Suprapubic skin (tissue), 4 donors: ENCODE results near the gene NDRG4. TPM values are rescaled to one million over a fixed set of nuclear protein-coding genes. Genes with fewer than 3 reads are reported as not detected.
A peak's percentile ranks its signal among the peaks of the same experiment; 100 is the strongest.

Experiments used
- DNase-seq, 2 donors: peaks; one replicate each; pipeline ENCODE4 v3.0.0-alpha.2; 2019; ENCODE audit warnings: low spot score in 2 of 2
- H3K27ac ChIP-seq: fragments of 200-600 bp; sonication (generic); one replicate; pipeline ENCODE4 v1.5.1; 2019
- H3K27me3 ChIP-seq: fragments of 200-600 bp; sonication (generic); one replicate; pipeline ENCODE4 v1.5.1; 2019
- H3K36me3 ChIP-seq: fragments of 200-600 bp; sonication (generic); one replicate; pipeline ENCODE4 v1.5.1; 2019
- H3K4me1 ChIP-seq: fragments of 200-600 bp; sonication (generic); one replicate; pipeline ENCODE4 v1.5.1; 2019
- H3K4me3 ChIP-seq: fragments of 200-600 bp; sonication (generic); one replicate; pipeline ENCODE4 v1.5.1; 2019; ENCODE audit warnings: mild to moderate bottlenecking
- H3K9me3 ChIP-seq: fragments of 200-600 bp; sonication (generic); one replicate; pipeline ENCODE4 v1.5.1; 2019
- CTCF ChIP-seq, 2 donors: fragments of 200-600 bp in 1 of 2; fragments of 450-650 bp in 1 of 2; sonication (generic) in 1 of 2; IDR thresholded peaks; one replicate each; pipeline ENCODE4 v1.5.1; 2016 to 2019; ENCODE audit warnings: antibody characterized with exemption in 2 of 2, mild to moderate bottlenecking in 1 of 2, moderate library complexity in 1 of 2
- EP300 ChIP-seq: sonication (generic); formaldehyde crosslinking; IDR thresholded peaks from one replicate; pipeline ENCODE4 v1.6.1; 2017; ENCODE audit warnings: antibody characterized with exemption
- POLR2A ChIP-seq, 2 donors: fragments of 450-650 bp; IDR thresholded peaks; one replicate each; pipeline ENCODE4 v1.6.1; 2017; ENCODE audit warnings: antibody characterized with exemption in 2 of 2, mild to moderate bottlenecking in 2 of 2, moderate library complexity in 2 of 2
- POLR2AphosphoS5 ChIP-seq, 3 donors: sonication (generic); formaldehyde crosslinking; IDR thresholded peaks; one replicate each; pipeline ENCODE4 v1.6.1; 2017; ENCODE audit warnings: antibody characterized with exemption in 3 of 3
- WGBS: methylation state at CpG from one replicate; pipeline ENCODE4 v1.1.5; 2018; 5-methylcytosine and 5-hydroxymethylcytosine counted together
- total RNA-seq, 4 donors: library from RNA; depleted of rRNA; stranded (reverse); fragments of >200 nt; gene quantifications; one replicate each; pipeline ENCODE4 v1.1.0, GENCODE V29; 2016

NDRG4 gene
- total RNA-seq, 4 donors from 2014 or later, result 42.5 to 70.3 (median 50.7) TPM

GRCh38 chr16:58497468-58497867 lies 2.5 kb upstream of the NDRG4 start:
- TF ChIP-seq POLR2A (IDR thresholded peaks at IDR 0.05) (no peak), CTCF (IDR thresholded peaks at IDR 0.05) (no peak), EP300 (no peak), POLR2AphosphoS5 (IDR thresholded peaks at IDR 0.05) (no peak)
- 84% methylated on average over 2 of the region's 2 CpGs for WGBS
- Histone ChIP-seq H3K36me3 (no peaks in the 10 kb centered on the region), H3K27ac (no peak overlapping the region), H3K9me3 (no peaks in the 10 kb centered on the region), H3K4me3 (no peak overlapping the region), H3K27me3 (peaks cover 22% of the 10 kb centered on the region), H3K4me1 (peaks cover 19% of the 10 kb centered on the region)
- no peak for DNase-seq

- H3K36me3 ChIP-seq, result no peaks in the 10 kb centered on the region
- 59% methylated on average over 4 of the region's 5 CpGs for WGBS
- no peaks in the 10 kb centered on the region for H3K9me3 ChIP-seq
- no peak overlapping the region for H3K27ac ChIP-seq
- TF ChIP-seq EP300, result no peak
- TF ChIP-seq CTCF (IDR thresholded peaks at IDR 0.05), result no peak
- no peak for TF ChIP-seq POLR2AphosphoS5 (IDR thresholded peaks at IDR 0.05)
- TF ChIP-seq POLR2A (IDR thresholded peaks at IDR 0.05), result no peak
- H3K4me3 ChIP-seq, result no peak overlapping the region
- peaks cover 22% of the 10 kb centered on the region for H3K27me3 ChIP-seq
- peaks cover 19% of the 10 kb centered on the region for H3K4me1 ChIP-seq
- DNase-seq, result peak in 1 of 2 donors; percentile 40
Measured at GRCh38 chr16:58497935-58498334, 2.0 kb upstream of the NDRG4 start.

GRCh38 chr16:58498341-58499091 lies 1.4 kb upstream of the NDRG4 start:
- DNase-seq, result peak in 1 of 2 donors; percentile 48
- H3K27me3 ChIP-seq, result peaks cover 22% of the 10 kb centered on the region
- no peak for TF ChIP-seq POLR2A (IDR thresholded peaks at IDR 0.05)
- no peak for TF ChIP-seq POLR2AphosphoS5 (IDR thresholded peaks at IDR 0.05)
- no peak for TF ChIP-seq CTCF (IDR thresholded peaks at IDR 0.05)
- no peak for TF ChIP-seq EP300
- WGBS, result 80% methylated on average over 6 of the region's 9 CpGs
- H3K36me3 ChIP-seq, result no peaks in the 10 kb centered on the region
- no peak overlapping the region for H3K4me3 ChIP-seq
- peaks cover 19% of the 10 kb centered on the region for H3K4me1 ChIP-seq
- H3K27ac ChIP-seq, result no peak overlapping the region
- no peaks in the 10 kb centered on the region for H3K9me3 ChIP-seq

GRCh38 chr16:58499092-58499511 lies 841 bp upstream of the NDRG4 start:
- Histone ChIP-seq H3K4me1 (peaks cover 19% of the 10 kb centered on the region), H3K4me3 (no peak overlapping the region), H3K27ac (no peak overlapping the region), H3K9me3 (no peaks in the 10 kb centered on the region), H3K27me3 (peaks cover 22% of the 10 kb centered on the region), H3K36me3 (no peaks in the 10 kb centered on the region)
- DNase-seq, result peak in 1 of 2 donors; percentile 50
- WGBS, result 83% methylated on average over 7 of the region's 10 CpGs
- TF ChIP-seq POLR2AphosphoS5 (IDR thresholded peaks at IDR 0.05), result no peak
- no peak for TF ChIP-seq EP300
- no peak for TF ChIP-seq CTCF (IDR thresholded peaks at IDR 0.05)
- no peak for TF ChIP-seq POLR2A (IDR thresholded peaks at IDR 0.05)

- Histone ChIP-seq H3K27ac (no peak overlapping the region), H3K27me3 (peaks cover 22% of the 10 kb centered on the region), H3K36me3 (no peaks in the 10 kb centered on the region), H3K4me1 (peaks cover 19% of the 10 kb centered on the region), H3K4me3 (peak overlapping the region; percentile 41), H3K9me3 (no peaks in the 10 kb centered on the region)
- TF ChIP-seq CTCF (IDR thresholded peaks at IDR 0.05) (no peak), POLR2A (IDR thresholded peaks at IDR 0.05) (no peak), EP300 (no peak), POLR2AphosphoS5 (IDR thresholded peaks at IDR 0.05) (no peak)
- 7% methylated on average over 3 of the region's 36 CpGs for WGBS
- peak; percentile 55 to 77 for DNase-seq
Measured at GRCh38 chr16:58500430-58501241, 693 bp downstream of the NDRG4 start.
